PC-9 (cell line): Measurements from ENCODE around the gene KPNA6. TPM values are rescaled to one million over a fixed set of nuclear protein-coding genes. Genes with fewer than 3 reads are reported as not detected.

Experiments used
- BruUV-seq: library from RNA; stranded (reverse); fragments of 400-500 nt; replicated peaks from 2 replicates; lab custom pipeline; 2021; lab: Mats Ljungman, UMichigan
- CTCF ChIA-PET: fragments of 300-600 bp; sonication (Branson Sonifier 250); formaldehyde crosslinking; loops from one replicate; lab custom pipeline; 2022; ENCODE audit warnings: antibody characterized with exemption; lab: Charles Lee
- POLR2A ChIA-PET: fragments of 300-600 bp; sonication (Branson Sonifier 250); formaldehyde crosslinking; loops from one replicate; lab custom pipeline; 2022; ENCODE audit warnings: antibody characterized with exemption; ENCODE audit not compliant: unreplicated experiment; lab: Charles Lee
- DNase-seq, 2 experiments: peaks; one replicate each; pipeline versions ENCODE4 v3.0.0 to v3.0.0-alpha.2; 2015 to 2022; ENCODE audit warnings: mixed read lengths in 1 of 2
- H2AFZ ChIP-seq: fragments of 200-600 bp; sonication (generic); 2 replicates; pipeline ENCODE4 v1.8.1; 2017; ENCODE audit warnings: antibody characterized with exemption
- H3F3A ChIP-seq: fragments of 200-600 bp; sonication (generic); 2 replicates; pipeline ENCODE4 v1.8.1; 2017; ENCODE audit warnings: antibody characterized with exemption, mild to moderate bottlenecking, low read depth; ENCODE audit not compliant: insufficient read depth
- H3K27ac ChIP-seq: fragments of 200-600 bp; sonication (generic); 2 replicates; pipeline ENCODE4 v1.6.1; 2016; ENCODE audit warnings: mixed run types
- H3K27me3 ChIP-seq: fragments of 200-600 bp; sonication (generic); 2 replicates; pipeline ENCODE4 v1.6.1; 2016; ENCODE audit warnings: low read depth, mixed run types; ENCODE audit not compliant: insufficient read depth
- H3K36me3 ChIP-seq: fragments of 200-600 bp; sonication (generic); 2 replicates; pipeline ENCODE4 v1.6.1; 2016; ENCODE audit warnings: low read depth, mixed run types
- H3K4me1 ChIP-seq: fragments of 200-600 bp; sonication (generic); replicated peaks from 2 replicates; pipeline ENCODE4 v1.6.1; 2016; ENCODE audit warnings: mixed run types; ENCODE audit not compliant: insufficient read depth
- H3K4me2 ChIP-seq: fragments of 200-600 bp; sonication (generic); 2 replicates; pipeline ENCODE4 v1.6.1; 2017; ENCODE audit warnings: mixed run types
- H3K4me3 ChIP-seq: fragments of 200-600 bp; sonication (generic); 2 replicates; pipeline ENCODE4 v1.6.1; 2016; ENCODE audit warnings: mixed run types
- H3K79me2 ChIP-seq: fragments of 200-600 bp; sonication (generic); 2 replicates; pipeline ENCODE4 v1.6.1; 2017; ENCODE audit warnings: low read depth, mixed run types
- H3K9me2 ChIP-seq: fragments of 200-600 bp; sonication (generic); 2 replicates; pipeline ENCODE4 v1.8.1; 2017; ENCODE audit warnings: mild to moderate bottlenecking; ENCODE audit not compliant: insufficient read depth
- H3K9me3 ChIP-seq: fragments of 200-600 bp; sonication (generic); 2 replicates; pipeline ENCODE4 v1.8.1; 2016; ENCODE audit warnings: low read depth; ENCODE audit not compliant: insufficient read depth
- H4K20me1 ChIP-seq: fragments of 200-600 bp; sonication (generic); 2 replicates; pipeline ENCODE4 v1.8.1; 2017; ENCODE audit not compliant: insufficient read depth
- EZH2 ChIP-seq: fragments of 200-600 bp; sonication (generic); IDR thresholded peaks from 2 replicates; pipeline ENCODE4 v1.8.0; 2017; ENCODE audit warnings: antibody characterized with exemption, low read depth
- intact Hi-C: fragments of 100-400 bp; cut with micrococcal nuclease; formaldehyde crosslinking; loops from one replicate; pipeline ENCODE4 v1.10.0; 2022; ENCODE audit not compliant: unreplicated experiment
- total RNA-seq: library from RNA; stranded (reverse); gene quantifications from 2 replicates; pipeline ENCODE4 v1.2.3, GENCODE V29; 2021
- TF ChIP-seq, protein P1 (sequence below): fragments of 200-600 bp; sonication (generic); conservative IDR thresholded peaks from 2 replicates; pipeline ENCODE4 v1.6.1; 2017; ENCODE audit warnings: mixed run types, antibody characterized with exemption, mild to moderate bottlenecking, moderate library complexity

The KPNA6 gene
- total RNA-seq, 1 experiment from 2014 or later: 89.9 TPM

DNA sequence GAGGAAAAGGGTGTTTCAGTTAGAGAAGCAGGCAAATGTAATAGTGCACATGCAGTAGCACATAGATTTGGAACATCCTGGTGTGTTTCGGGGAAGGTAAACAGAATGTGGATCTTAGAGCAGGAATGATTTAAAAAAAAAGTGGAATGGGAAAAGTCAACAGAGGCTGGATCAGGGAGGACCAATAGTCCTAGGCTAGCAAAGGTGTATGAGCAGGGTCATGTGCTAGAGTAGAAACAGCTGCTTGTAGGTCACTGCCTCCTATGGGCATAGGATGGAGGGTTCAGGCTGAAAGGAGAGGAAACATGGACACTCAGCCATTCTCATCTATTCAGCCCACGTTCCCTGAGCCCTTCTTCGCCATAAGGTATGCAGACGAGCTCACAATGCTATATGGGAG lies 3.7 kb upstream of the KPNA6 start:
- BruUV-seq: no TSS peak
- peaks cover 8% of the 10 kb centered on the region; the same call in 1 of the 2 replicates for H3K36me3 ChIP-seq
- ChIA-PET CTCF (no interaction called here), POLR2A (no interaction called here)
- H3K4me2 ChIP-seq: no peak overlapping the region
- no peak overlapping the region for H2AFZ ChIP-seq
- no peaks in the 10 kb centered on the region for H3K27me3 ChIP-seq
- peaks cover 12% of the 10 kb centered on the region for H3K79me2 ChIP-seq
- TF ChIP-seq, protein P1, sequence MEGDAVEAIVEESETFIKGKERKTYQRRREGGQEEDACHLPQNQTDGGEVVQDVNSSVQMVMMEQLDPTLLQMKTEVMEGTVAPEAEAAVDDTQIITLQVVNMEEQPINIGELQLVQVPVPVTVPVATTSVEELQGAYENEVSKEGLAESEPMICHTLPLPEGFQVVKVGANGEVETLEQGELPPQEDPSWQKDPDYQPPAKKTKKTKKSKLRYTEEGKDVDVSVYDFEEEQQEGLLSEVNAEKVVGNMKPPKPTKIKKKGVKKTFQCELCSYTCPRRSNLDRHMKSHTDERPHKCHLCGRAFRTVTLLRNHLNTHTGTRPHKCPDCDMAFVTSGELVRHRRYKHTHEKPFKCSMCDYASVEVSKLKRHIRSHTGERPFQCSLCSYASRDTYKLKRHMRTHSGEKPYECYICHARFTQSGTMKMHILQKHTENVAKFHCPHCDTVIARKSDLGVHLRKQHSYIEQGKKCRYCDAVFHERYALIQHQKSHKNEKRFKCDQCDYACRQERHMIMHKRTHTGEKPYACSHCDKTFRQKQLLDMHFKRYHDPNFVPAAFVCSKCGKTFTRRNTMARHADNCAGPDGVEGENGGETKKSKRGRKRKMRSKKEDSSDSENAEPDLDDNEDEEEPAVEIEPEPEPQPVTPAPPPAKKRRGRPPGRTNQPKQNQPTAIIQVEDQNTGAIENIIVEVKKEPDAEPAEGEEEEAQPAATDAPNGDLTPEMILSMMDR: no peak
- TF ChIP-seq EZH2: no peak
- no peak overlapping the region for H3K27ac ChIP-seq
- no peaks in the 10 kb centered on the region for H3K9me2 ChIP-seq
- no peak for DNase-seq
- intact Hi-C loops: no loop called here
- H3K4me3 ChIP-seq: no peak overlapping the region
- H3F3A ChIP-seq: peaks cover 50% of the 10 kb centered on the region
- peaks cover 7% of the 10 kb centered on the region for H4K20me1 ChIP-seq
- peaks cover 24% of the 10 kb centered on the region for H3K4me1 ChIP-seq
- H3K9me3 ChIP-seq: no peaks in the 10 kb centered on the region

DNA sequence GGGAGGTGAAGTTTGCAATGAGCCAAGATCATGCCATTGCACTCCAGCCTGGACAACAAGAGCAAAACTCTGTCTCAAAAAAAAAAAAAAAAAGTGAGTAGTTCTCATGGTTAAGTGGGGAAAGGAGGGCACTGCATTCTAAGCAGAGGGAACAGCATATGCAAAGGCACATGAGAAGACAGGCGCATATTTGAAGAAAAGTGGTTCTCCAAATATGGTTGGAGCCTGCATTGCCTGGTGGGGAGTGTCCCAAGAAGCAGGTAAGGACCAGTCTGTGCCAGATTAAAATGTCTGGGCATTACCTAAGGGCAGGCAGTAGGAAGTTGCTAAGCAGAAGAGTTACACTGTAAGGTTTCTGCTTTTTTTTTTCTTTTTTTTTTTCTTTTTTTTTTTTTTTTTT lies 2.5 kb upstream of the KPNA6 start:
- intact Hi-C loops: loop anchor here (5.0 kb wide), 1 partner anchor 33 kb away; the partner anchor contains the start of gene TMEM39B
- Histone ChIP-seq H4K20me1 (peaks cover 17% of the 10 kb centered on the region), H3K9me2 (no peaks in the 10 kb centered on the region), H3K4me3 (no peak overlapping the region), H3K27me3 (no peaks in the 10 kb centered on the region), H3K36me3 (peaks cover 3% of the 10 kb centered on the region; the same call in 1 of the 2 replicates), H3K9me3 (no peaks in the 10 kb centered on the region), H3K27ac (no peak overlapping the region), H3K4me1 (peaks cover 25% of the 10 kb centered on the region), H3K4me2 (no peak overlapping the region), H3F3A (peaks cover 43% of the 10 kb centered on the region), H2AFZ (no peak overlapping the region), H3K79me2 (peaks cover 24% of the 10 kb centered on the region)
- DNase-seq: no peak
- BruUV-seq: no TSS peak
- CTCF ChIA-PET: no interaction called here
- POLR2A ChIA-PET: interaction anchor here (0.6 kb wide), 1 partner anchor 16 kb away, joined by 9 read pairs; no protein-coding TSS in a partner anchor
- TF ChIP-seq, protein P1: no peak
- no peak for TF ChIP-seq EZH2

DNA sequence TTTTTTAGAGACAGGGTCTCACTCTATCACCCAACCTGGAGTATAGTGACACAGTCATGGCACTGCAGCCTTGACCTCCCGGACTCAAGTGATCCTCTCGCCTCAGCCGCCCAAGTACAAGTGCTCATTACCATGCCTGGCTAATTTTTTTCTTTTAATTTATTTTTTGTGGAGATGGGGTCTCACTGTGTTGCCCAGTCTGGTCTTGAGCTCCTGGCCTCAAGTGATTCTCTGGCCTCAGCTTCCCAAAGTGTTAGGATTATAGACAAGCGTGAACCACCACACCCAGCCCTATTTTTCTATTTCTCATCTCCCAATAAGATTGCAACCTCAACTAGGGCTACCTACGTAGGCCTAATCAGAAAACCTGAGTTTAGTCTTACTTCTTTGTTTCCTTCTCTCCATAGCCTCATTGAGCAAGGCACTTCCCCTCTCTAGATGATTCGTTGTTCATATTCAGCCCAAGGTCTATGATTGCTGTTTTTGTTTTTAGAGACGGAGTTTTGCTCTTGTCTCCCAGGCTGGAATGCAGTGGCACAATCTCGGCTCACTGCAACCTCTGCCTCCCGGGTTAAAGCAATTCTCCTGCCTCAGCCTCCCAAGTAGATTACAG lies 1.1 kb upstream of the KPNA6 start:
- BruUV-seq: no TSS peak

More for the DNA sequence above, 1.1 kb upstream of the KPNA6 start:
- no peaks in the 10 kb centered on the region for H3K9me2 ChIP-seq
- no peak overlapping the region for H3K27ac ChIP-seq
- H3K4me2 ChIP-seq: peak overlapping the region; percentile 87; the same call in 1 of the 2 replicates
- H4K20me1 ChIP-seq: peaks cover 32% of the 10 kb centered on the region
- intact Hi-C loops: loop anchor here (5.0 kb wide), 1 partner anchor 34 kb away; the partner anchor contains the start of gene TMEM39B
- peaks cover 39% of the 10 kb centered on the region for H3K79me2 ChIP-seq
- peak overlapping the region; percentile 80; the same call in 1 of the 2 replicates for H2AFZ ChIP-seq
- no peak overlapping the region for H3K4me3 ChIP-seq
- DNase-seq: no peak
- CTCF ChIA-PET: interaction anchor here (0.5 kb wide), 1 partner anchor 399 kb away, joined by 4 read pairs; no protein-coding TSS in a partner anchor
- H3F3A ChIP-seq: peaks cover 29% of the 10 kb centered on the region
- no peaks in the 10 kb centered on the region for H3K27me3 ChIP-seq
- H3K4me1 ChIP-seq: peaks cover 12% of the 10 kb centered on the region
- H3K9me3 ChIP-seq: no peaks in the 10 kb centered on the region
- H3K36me3 ChIP-seq: peaks cover 5% of the 10 kb centered on the region; the same call in 1 of the 2 replicates
- POLR2A ChIA-PET: no interaction called here
- no peak for TF ChIP-seq EZH2
- TF ChIP-seq, protein P1: no peak
